ENCODE measurements around the gene SRGAP2B. TPM values are rescaled to one million over a fixed set of nuclear protein-coding genes. Genes with fewer than 3 reads are reported as not detected.
A peak's percentile ranks its signal among the peaks of the same experiment; 100 is the strongest.
"Not testable (repeated sequence)": the region's sequence is repeated elsewhere in the genome, so short reads cannot be mapped to it uniquely, and the experiment has no call there.

Gene SRGAP2B
- total RNA-seq, 1 experiment from 2014 or later = 34.2 TPM

DNA sequence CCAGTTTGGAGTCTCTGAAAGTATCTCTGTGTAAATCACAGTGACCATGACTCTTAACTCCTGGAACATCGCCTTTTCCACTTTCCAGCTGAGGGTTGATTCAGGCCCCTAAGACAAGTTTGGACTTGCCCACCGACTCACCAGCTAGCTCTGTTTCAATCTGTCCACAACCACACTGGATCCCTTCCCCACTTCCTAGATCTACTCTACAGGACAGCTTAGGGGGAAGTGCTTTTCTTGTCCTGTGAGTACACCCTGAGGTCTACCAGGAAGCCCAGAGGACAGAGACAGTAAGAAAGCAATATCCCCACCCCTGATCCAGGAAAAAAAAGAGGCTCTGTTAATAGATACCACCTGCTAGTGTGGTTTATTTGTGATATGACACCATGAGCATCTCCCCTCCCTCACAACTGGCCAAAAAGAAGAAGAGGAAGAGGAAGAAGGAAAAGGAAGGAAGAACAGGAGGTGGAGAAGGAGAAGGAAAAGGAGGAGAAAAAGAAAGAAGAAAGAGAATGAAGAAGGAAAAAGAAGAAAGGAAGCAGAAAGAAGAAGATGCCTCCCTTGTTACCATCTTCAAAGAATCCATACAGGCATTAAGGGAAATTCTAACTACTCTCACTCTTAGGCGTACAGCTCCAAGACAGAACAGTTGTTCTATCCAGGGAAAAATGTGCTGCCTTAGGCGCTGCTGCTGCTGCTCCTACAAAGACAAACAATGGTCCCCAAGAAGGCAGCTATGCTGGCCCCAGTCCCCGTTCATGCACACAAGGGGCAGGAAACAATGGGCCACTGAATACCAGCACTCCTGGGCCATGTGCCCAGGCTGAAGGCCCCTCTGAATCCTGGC is 96.8 kb downstream of the SRGAP2B start:
- DNase-seq (ENCODE audit: low spot score) = not testable (repeated sequence)

GRCh38 chr1:144995833-144996410 is 99.2 kb downstream of the SRGAP2B start:
- peak; percentile 1 for DNase-seq (ENCODE audit: low spot score)

DNA sequence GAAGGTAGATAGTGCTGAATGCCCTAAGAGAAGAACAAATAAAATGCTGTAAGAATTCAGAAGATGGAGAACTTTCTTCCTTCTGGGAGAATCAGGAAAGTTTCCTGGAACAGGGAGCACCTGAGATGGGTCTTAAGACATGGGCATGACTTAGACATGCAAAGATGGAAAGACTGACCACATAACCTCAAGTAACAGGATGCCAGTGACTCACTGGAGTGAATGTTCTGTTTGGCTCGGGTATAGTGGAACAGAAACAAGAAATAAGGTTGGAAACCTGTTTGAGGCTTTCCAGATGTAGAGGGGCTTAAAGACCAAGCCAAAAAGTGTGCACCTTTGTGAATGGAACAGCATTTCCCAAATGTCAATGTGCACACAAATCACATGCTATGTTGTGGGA is 102.2 kb downstream of the SRGAP2B start:
- peak; percentile 65 for DNase-seq (ENCODE audit: low spot score)

DNA sequence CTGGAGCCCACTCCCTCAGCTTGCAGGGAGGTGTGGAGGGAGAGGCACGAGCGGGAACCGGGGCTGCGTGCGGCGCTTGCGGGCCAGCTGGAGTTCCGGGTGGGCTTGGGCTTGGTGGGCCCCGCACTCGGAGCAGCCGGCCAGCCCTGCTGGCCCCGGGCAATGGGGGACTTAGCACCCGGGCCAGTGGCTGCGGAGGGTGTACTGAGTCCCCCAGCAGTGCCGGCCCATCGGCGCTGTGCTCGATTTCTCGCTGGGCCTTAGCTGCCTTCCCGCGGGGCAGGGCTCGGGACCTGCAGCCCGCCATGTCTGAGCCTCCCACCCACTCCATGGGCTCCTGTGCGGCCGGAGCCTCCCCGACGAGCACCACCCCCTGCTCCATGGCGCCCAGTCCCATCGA is 104.5 kb downstream of the SRGAP2B start:
- not testable (repeated sequence) for DNase-seq (ENCODE audit: low spot score)

- not testable (repeated sequence) for DNase-seq (ENCODE audit: low spot score)
Observed at GRCh38 chr1:144987131-144987530, 108.0 kb downstream of the SRGAP2B start.

- DNase-seq (ENCODE audit: low spot score) = not testable (repeated sequence)
Observed at GRCh38 chr1:144986171-144986860, 108.8 kb downstream of the SRGAP2B start.

DNA sequence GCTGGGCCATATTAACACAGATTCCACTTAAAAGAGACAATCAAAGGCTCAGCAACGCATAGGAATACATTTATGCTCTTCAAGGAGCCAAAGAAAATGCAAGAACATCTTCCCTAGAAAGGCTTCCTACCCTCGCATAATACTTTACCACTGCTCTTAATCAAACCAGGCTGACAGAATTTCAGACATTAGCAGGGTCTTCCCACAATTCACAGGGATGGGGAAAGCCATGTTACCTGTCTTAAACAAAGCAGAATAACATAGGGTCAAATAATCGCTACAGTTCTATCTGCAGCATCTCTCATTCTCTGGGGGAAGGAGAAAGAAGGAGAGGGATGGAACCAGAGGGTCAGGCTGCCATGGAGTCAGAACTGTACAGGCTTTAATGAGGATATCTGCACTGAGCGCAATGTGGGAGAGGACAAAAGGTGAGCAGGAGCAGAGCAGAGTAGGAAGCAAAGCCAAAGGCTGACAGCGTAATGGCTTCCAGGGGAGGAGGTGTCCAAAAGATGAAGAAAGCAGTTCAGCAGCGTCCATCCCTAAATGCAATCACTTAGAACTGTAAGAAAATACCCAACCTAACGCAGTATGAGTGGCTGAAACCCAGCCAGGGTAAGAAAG is 109.5 kb downstream of the SRGAP2B start:
- not testable (repeated sequence) for DNase-seq (ENCODE audit: low spot score)

DNA sequence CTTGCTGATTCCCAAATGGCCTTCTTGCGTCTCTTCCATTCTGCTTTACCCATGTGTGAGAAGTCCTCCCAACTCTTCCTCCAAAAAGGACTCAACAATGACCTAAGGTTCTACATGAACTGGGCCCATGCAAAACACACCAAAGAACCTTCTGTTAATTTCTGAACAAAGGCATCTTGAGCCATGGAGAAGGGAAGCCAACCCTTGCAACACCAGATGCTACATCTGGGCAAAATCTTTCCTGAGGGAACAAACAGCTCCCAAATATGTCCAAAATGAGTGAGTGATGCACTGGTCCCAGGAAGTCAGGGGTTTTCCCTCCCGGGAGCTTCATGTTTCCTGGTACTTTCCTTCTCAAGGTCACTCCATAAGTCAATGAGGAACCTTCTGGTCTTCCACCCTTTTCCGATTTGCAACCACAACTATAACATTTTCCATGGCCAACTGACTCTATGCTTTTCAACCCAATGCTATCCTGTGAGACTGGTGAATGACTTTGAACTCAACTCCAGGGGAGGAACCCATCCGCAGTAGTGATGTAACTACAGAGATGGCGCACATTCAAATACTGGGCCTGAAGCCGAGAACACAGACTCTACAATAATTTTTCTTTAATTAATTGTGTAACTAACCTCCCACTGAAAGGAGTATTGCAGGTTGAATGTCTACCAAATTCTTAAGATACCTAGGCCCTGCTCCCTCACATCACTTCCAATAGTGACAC is 112.2 kb downstream of the SRGAP2B start:
- not testable (repeated sequence) for DNase-seq (ENCODE audit: low spot score)

GRCh38 chr1:144981157-144981556 is 114.0 kb downstream of the SRGAP2B start:
- not testable (repeated sequence) for DNase-seq (ENCODE audit: low spot score)

DNA sequence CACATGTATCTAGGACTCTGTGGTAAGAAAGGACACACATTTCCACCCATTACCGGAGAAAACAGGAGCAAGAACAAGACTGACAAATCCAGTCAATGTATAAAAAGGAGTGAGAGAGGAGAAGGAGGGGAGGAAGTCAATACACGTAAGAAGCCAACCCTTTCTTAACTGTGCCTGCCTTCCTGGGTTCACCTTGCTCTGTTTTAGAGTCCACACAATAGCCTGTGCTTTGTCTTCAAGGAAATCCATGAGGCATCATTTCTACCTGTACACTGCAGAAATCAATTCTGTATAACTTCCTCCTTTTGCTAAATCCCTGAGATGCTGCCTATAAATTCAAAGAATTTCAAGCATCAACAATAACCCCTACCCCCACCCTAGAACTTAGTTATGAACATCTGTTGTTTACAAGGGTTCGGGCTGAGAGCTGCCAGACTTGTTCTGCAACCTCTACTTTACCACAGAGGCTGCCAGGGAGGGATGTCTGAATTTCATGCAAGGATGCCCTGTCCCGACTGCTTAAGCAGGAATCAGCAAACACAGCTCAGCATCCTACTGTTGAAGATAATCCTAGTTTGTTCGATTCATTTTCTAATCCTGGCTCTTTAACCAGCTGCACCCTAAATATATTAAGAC is 115.0 kb downstream of the SRGAP2B start:
- not testable (repeated sequence) for DNase-seq (ENCODE audit: low spot score)

GRCh38 chr1:144977856-144978255 is 117.3 kb downstream of the SRGAP2B start:
- not testable (repeated sequence) for DNase-seq (ENCODE audit: low spot score)

GRCh38 chr1:144971936-144972335 is 123.2 kb downstream of the SRGAP2B start:
- DNase-seq (ENCODE audit: low spot score) = not testable (repeated sequence)

GRCh38 chr1:144966488-144966887 is 128.6 kb downstream of the SRGAP2B start:
- DNase-seq (ENCODE audit: low spot score) = not testable (repeated sequence)

GRCh38 chr1:144964765-144965164 is 130.4 kb downstream of the SRGAP2B start:
- not testable (repeated sequence) for DNase-seq (ENCODE audit: low spot score)

DNA sequence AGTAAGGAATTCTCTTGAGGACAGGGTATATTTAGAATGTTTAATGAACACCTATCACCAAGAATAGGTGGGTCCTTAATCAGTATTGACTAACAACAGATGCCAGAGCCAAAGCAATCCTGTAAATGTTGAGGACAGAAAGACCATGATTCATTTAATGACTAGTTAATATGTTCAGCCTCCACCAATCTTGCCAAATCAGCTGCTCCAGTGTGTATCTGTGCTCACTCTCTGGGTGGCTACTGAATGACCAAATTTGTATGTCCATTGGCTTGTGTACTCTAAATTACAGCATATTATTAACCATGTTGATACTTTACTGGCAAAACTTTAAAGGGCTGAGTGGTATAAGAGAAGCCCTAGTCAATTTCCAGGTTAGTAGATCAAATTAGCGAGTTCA is 130.9 kb downstream of the SRGAP2B start:
- DNase-seq (ENCODE audit: low spot score) = not testable (repeated sequence)

DNA sequence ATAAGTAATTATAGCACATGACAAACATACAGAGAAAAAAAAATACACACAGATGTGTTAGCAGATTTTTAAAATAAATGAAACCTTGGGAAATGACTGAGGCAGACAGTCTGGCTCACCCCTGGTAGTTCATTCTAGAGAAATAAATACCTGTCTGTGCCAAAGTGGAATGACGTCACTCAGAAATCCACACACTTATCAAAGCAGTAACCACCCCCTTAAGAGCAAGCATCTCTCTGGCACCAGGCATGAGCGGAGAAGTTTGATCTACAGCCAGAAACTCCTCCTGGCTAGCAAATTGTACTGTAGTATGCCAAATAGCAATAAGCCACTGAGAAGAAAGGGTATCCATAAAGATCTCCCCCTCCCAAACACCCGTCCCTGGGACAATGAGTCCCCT is 131.6 kb downstream of the SRGAP2B start:
- DNase-seq (ENCODE audit: low spot score) = not testable (repeated sequence)

DNA sequence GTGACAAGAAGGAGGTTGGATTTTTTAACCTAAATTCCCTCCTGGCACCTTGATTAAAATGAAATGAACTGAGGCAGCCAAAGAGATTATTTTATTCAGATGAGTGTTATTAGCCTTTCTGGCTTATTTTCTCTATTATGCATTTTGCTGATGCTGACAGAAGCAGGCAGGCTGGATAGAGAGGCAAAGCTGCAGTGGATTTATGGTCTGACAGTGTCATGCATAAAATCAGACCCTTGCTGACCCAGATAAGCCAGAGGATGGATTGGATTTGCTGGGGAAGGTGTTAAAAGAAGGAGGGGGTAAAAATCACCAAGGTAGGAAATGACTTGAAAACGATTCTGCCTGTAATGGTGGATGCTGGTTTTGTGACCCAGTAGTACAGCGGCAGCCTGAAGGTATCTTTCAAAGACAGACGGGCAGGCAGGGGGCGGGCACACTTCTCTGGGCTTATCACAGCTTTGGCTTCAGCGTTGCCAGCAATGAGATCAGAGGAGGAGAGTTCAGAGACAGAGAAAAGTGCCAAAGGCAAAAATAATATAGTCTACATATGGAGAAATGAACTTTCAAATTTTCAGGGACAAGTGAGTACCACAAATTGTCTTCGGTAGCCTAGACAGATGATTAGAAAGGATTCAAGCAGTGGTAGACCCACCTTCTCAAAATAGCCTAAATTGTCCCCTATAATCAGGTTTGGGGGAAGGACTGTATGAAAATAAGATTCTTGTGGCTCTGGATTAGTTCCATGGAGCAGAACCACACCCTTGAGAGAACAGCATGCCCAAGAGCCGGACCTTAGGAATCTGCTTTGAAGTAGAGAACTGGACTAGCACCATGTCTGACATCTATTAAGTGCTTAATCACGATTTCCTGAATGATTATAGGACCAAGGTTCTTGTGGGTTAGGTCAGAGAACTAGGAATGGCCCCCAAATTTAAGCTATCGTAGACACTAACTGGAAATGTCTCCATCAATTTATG is 133.2 kb downstream of the SRGAP2B start:
- DNase-seq (ENCODE audit: low spot score) = not testable (repeated sequence)

GRCh38 chr1:144960929-144961488 is 134.1 kb downstream of the SRGAP2B start:
- not testable (repeated sequence) for DNase-seq (ENCODE audit: low spot score)

- DNase-seq (ENCODE audit: low spot score) = not testable (repeated sequence)
Observed at GRCh38 chr1:144948390-144948789, 146.7 kb downstream of the SRGAP2B start.

All from A172 (cell line).